ENCODE data around the gene MGST3. TPM values are rescaled to one million over a fixed set of nuclear protein-coding genes. Genes with fewer than 3 reads are reported as not detected.

The MGST3 gene
- total and polyA plus RNA-seq, 2 experiments from 2014 or later: 84.5 to 262 TPM

- TF ChIP-seq, protein P1, sequence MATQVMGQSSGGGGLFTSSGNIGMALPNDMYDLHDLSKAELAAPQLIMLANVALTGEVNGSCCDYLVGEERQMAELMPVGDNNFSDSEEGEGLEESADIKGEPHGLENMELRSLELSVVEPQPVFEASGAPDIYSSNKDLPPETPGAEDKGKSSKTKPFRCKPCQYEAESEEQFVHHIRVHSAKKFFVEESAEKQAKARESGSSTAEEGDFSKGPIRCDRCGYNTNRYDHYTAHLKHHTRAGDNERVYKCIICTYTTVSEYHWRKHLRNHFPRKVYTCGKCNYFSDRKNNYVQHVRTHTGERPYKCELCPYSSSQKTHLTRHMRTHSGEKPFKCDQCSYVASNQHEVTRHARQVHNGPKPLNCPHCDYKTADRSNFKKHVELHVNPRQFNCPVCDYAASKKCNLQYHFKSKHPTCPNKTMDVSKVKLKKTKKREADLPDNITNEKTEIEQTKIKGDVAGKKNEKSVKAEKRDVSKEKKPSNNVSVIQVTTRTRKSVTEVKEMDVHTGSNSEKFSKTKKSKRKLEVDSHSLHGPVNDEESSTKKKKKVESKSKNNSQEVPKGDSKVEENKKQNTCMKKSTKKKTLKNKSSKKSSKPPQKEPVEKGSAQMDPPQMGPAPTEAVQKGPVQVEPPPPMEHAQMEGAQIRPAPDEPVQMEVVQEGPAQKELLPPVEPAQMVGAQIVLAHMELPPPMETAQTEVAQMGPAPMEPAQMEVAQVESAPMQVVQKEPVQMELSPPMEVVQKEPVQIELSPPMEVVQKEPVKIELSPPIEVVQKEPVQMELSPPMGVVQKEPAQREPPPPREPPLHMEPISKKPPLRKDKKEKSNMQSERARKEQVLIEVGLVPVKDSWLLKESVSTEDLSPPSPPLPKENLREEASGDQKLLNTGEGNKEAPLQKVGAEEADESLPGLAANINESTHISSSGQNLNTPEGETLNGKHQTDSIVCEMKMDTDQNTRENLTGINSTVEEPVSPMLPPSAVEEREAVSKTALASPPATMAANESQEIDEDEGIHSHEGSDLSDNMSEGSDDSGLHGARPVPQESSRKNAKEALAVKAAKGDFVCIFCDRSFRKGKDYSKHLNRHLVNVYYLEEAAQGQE (IDR thresholded peaks at IDR 0.05; ENCODE audit: unreplicated experiment): no peak
- no peak for TF ChIP-seq POLR2AphosphoS5 (IDR thresholded peaks at IDR 0.05; ENCODE audit: low read depth)
- TF ChIP-seq, protein P2, sequence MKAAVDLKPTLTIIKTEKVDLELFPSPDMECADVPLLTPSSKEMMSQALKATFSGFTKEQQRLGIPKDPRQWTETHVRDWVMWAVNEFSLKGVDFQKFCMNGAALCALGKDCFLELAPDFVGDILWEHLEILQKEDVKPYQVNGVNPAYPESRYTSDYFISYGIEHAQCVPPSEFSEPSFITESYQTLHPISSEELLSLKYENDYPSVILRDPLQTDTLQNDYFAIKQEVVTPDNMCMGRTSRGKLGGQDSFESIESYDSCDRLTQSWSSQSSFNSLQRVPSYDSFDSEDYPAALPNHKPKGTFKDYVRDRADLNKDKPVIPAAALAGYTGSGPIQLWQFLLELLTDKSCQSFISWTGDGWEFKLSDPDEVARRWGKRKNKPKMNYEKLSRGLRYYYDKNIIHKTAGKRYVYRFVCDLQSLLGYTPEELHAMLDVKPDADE (IDR thresholded peaks at IDR 0.05): no peak
- no peak for TF ChIP-seq ZNF331 (CRISPR knock-in tag; IDR thresholded peaks at IDR 0.05; ENCODE audit: low read depth)
- TF ChIP-seq EZH2 (IDR thresholded peaks at IDR 0.05; ENCODE audit: low read depth, unreplicated experiment): no peak
Measured at GRCh38 chr1:165641231-165641987, 10.4 kb downstream of the MGST3 start (continued).

DNA sequence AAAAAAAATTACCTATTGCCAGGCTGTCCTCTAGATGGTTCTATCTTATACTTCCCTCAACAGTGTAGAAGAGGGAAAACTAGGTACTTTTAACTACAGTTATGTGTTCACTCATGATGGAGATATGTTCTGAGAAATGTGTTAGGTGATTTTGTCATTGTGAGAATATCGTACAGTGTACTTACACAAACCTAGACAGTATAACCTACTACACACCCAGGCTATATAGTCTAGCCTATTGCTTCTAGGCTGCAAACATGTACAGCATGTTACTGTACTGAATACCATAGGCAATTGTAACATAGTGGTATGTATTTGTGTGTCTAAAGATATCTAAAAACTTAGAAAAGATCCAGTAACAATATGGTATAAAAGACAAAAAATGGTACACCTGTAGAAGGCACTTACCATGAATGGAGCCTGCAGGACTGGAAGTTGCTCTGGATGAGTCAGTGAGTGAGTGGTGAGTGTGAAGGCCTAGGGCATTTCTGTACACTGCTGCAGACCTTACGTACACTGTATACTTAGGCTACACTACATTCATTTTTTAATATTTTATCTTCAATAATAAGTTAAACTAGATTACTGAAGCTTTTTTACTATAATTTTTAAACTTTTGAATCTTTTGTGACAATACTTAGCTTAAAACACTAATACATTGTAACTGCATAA, 13.2 kb downstream of the MGST3 start:
- peaks cover 48% of the 10 kb centered on the region for H3K79me2 ChIP-seq (replicated peaks; ENCODE audit: insufficient read depth)
- peaks cover 18% of the 10 kb centered on the region for H4K20me1 ChIP-seq (replicated peaks; ENCODE audit: insufficient read depth)
- no peak overlapping the region for H3K4me3 Mint-ChIP-seq
- no peaks in the 10 kb centered on the region for H3K9me2 ChIP-seq (ENCODE audit: insufficient read depth)
- no peaks in the 10 kb centered on the region for H3K36me3 ChIP-seq (ENCODE audit: insufficient read depth)
- no peak overlapping the region for H2AFZ ChIP-seq
- H3K4me1 ChIP-seq (ENCODE audit: insufficient read depth): peaks cover 8% of the 10 kb centered on the region; the same call in 1 of the 2 replicates
- no peak overlapping the region for H3K4me2 ChIP-seq
- H3K4me3 ChIP-seq: no peak overlapping the region
- ATAC-seq (no peak), DNase-seq (ENCODE audit: low spot score) (no peak)
- H3K27ac Mint-ChIP-seq: no peak overlapping the region
- H3K27me3 ChIP-seq (ENCODE audit: insufficient read depth): no peaks in the 10 kb centered on the region
- no peaks in the 10 kb centered on the region for H3F3A ChIP-seq (replicated peaks; ENCODE audit: low read depth)
- no peak overlapping the region for H3K27ac ChIP-seq (ENCODE audit: low read depth)
- no peaks in the 10 kb centered on the region for H3K9me3 Mint-ChIP-seq
- H3K4me1 Mint-ChIP-seq: peaks cover 5% of the 10 kb centered on the region; the same call in 2 of the 3 replicates
- no peaks in the 10 kb centered on the region for H3K36me3 Mint-ChIP-seq (ENCODE audit: low read depth)
- no peaks in the 10 kb centered on the region for H3K27me3 Mint-ChIP-seq (ENCODE audit: insufficient read depth, low read depth, poor library complexity)
- no peak for TF ChIP-seq ZNF331 (CRISPR knock-in tag; IDR thresholded peaks at IDR 0.05; ENCODE audit: low read depth)
- no peak for TF ChIP-seq CREB1 (CRISPR knock-in tag; IDR thresholded peaks at IDR 0.05; ENCODE audit: low read depth)
- TF ChIP-seq ZNF462 (CRISPR knock-in tag; IDR thresholded peaks at IDR 0.05): no peak
- TF ChIP-seq POLR2AphosphoS5 (IDR thresholded peaks at IDR 0.05; ENCODE audit: low read depth): no peak
- TF ChIP-seq JUNB (IDR thresholded peaks at IDR 0.05; ENCODE audit: unreplicated experiment): no peak
- TF ChIP-seq, protein P2 (IDR thresholded peaks at IDR 0.05): no peak
- TF ChIP-seq NANOG (IDR thresholded peaks at IDR 0.05; ENCODE audit: borderline replicate concordance): no peak
- no peak for TF ChIP-seq EZH2 (IDR thresholded peaks at IDR 0.05; ENCODE audit: low read depth, unreplicated experiment)
